WI38 (cell line): ENCODE data around the gene SRRD.

Experiments used
- H3K4me3 ChIP-seq: 2 replicates; pipeline ENCODE4 v1.5.1; 2011; ENCODE audit warnings: low read depth, mild to moderate bottlenecking, control low read depth, low read length
- TF ChIP-seq, protein P1 (sequence below): IDR thresholded peaks from 2 replicates; pipeline ENCODE4 v1.5.1; 2012; ENCODE audit warnings: low read depth, mild to moderate bottlenecking, control low read depth, low read length

The SRRD gene

DNA sequence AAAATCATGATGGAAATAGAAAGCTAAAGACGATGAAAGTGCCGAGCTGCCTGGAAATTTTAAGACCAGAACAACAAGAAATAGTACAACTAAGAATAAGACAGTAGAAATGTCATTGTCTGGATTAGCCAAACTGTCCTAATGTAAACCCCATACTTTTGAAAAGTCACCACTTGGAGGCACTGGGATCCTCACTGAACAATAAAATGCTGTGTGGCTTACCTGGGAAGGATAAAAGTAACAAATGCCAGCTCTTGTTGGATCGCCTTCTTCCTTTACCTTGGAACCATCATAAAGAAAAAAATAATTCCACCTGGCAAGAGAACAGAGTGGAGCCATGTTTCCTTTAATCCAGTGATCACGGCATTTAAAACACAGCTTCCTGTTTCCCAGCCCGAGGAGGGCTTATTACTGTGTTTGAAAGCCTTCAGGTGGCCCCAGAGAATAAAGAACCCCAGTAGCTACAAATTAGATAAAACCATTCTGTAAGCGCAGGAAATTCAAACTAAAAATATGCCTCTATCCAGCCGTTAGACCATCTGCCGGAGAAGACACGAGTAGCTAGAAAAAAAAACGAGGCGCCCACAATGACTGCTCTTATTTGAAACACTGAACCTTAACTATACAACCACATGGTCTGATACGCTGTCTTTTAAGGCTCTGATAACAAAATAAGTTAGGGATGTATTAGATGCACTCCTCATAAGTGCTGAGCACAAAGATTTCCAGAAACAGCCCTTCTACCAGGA, 4.5 kb upstream of the SRRD start:
- TF ChIP-seq, protein P1, sequence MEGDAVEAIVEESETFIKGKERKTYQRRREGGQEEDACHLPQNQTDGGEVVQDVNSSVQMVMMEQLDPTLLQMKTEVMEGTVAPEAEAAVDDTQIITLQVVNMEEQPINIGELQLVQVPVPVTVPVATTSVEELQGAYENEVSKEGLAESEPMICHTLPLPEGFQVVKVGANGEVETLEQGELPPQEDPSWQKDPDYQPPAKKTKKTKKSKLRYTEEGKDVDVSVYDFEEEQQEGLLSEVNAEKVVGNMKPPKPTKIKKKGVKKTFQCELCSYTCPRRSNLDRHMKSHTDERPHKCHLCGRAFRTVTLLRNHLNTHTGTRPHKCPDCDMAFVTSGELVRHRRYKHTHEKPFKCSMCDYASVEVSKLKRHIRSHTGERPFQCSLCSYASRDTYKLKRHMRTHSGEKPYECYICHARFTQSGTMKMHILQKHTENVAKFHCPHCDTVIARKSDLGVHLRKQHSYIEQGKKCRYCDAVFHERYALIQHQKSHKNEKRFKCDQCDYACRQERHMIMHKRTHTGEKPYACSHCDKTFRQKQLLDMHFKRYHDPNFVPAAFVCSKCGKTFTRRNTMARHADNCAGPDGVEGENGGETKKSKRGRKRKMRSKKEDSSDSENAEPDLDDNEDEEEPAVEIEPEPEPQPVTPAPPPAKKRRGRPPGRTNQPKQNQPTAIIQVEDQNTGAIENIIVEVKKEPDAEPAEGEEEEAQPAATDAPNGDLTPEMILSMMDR, result no peak
- H3K4me3 ChIP-seq, result no peak overlapping the region

DNA sequence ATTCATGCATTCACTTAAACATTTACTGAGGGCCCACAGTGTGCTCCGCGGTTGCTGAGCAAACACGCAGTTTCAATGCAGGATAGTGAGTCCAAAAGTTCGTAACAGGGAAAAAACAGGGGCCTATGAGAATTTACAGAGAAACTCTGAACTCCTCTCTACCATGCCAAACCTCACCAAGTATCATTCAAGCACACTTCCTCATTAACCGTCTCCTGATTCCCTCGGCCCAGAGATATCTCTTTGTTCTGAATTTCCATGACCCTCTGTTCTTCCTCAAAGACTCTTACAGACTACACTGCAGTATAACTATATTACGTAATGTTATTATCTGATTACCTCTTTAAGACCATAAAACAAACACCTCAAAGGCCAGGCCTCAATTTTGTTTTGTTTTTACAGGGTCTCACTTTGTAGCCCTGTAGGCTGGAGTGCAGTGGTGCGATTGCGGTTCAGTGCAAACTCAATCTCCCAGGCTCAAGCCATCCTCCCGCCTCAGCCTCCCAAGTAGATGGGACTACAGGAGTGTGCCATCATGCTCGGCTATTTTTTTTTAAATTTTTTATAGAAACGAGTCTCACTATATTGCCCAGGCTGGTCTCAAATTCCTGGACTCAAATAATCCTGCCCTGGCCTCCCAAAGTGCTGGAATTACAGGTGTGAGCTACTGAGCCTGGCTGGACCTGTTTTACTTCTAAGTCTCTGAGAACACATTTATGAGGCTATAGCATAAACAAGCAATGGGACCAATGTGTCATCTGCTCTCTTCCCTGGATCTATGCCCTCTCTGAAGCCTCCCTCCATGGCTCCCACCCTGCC, 3.7 kb upstream of the SRRD start:
- TF ChIP-seq, protein P1, result no peak
- H3K4me3 ChIP-seq, result no peak overlapping the region

DNA sequence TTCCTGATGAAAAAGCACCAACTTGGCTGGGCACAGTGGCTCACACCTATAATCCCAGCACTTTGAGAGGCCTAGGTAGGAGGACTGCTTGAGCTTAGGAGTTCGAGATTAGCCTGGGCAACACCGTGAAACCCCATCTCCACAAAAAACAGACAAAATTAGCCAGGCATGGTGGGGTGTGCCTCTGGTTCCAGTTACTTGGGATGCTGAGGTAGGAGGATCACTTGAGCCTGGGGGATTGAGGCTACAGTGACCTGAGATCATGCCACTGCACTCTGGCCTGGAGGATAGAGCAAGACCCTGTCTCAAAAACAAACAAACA, 3.1 kb upstream of the SRRD start:
- no peak overlapping the region for H3K4me3 ChIP-seq
- TF ChIP-seq, protein P1, result no peak

DNA sequence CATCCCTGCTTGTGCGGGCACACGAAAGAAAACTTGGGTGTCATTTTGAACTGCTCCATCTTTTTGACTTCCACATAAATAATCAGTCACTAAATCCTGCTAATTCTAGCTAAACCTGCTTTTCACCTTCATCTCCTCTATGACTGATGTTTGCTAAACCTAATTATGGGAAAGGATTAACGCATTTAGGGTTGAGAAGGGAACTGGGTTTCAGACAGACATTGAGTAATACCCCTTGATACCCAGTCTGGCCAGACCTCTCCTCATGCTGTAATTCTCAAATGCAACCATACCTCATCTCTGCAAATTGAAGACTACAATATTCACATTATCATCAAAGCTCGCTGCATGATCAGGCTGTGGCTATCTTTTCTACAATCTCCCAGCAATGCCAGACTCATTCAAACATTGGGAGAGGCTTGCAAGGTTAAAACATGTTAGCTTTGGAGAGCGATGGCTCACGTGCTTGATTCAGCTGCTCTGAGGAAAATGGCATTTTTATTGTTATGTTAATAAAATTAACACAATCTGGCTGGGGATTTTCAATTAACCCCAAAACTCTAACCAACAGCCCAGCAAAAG, 2.5 kb upstream of the SRRD start:
- H3K4me3 ChIP-seq, result no peak overlapping the region
- TF ChIP-seq, protein P1, result no peak

DNA sequence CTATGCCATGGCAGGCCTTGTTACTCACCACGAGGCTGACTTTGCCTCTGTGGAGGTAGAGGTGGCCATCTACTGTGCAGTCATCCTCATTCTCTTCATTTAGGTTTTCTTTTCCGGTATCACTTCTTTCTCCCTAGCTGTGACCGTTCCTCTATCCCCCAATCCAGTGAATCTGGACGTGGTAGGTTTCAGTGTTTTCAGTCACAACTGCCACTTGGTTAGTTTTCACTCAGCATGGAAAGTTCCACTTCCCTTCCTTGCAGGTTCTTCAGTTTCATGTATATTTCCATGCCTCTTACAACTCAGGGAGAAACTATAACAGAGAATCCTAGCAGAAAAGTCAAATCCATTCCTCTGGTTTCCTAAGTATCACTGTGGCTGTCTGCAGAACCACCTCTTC, 2.0 kb upstream of the SRRD start:
- TF ChIP-seq, protein P1, result no peak
- no peak overlapping the region for H3K4me3 ChIP-seq

DNA sequence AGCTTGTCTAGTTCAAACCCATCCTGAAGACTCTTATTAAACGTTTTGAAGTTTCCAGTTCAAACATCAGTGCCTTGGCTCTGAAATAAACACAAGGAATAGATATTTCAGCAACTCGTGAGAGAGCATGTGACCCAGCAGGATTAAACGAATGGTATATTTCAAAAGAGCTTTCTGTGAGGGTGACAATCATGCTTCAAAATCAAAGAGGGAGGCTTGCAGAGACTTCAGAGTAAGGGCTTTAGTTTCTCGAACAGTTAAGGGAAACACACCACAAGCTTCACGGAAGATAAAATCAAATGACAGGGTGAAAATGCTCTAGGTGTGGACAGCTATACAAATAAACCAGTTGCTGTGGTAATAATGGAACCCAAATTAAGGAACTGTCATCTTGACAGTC, 1.5 kb upstream of the SRRD start:
- H3K4me3 ChIP-seq, result no peak overlapping the region
- TF ChIP-seq, protein P1, result no peak

DNA sequence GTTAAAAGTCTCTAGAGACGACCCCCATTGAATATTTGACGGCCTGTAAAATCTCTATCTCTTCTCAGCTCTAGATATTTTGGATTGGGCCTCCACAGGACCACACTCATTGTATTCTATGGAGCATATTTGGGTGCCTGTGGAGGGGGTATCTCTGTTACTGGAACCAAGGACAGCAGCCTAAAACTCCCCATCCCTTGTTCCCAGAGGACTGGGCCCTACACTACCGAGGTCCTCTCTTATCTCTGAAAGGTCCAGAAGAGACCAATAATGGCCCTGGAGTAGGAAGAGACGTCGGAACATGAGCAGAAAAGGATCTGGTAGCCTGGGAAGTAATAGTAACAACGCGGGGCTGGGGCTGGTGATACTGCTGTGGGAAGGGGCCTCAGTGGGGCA, 636 bp upstream of the SRRD start:
- peak overlapping the region; percentile 94 for H3K4me3 ChIP-seq
- TF ChIP-seq, protein P1, result no peak
